Lung (tissue), 12 donors: ENCODE data around the gene PPFIA3. TPM values are rescaled to one million over a fixed set of nuclear protein-coding genes. Genes with fewer than 3 reads are reported as not detected.

ENCODE experiments used
- ATAC-seq: fragments of 200-7000 bp; cut with Tn5 transposase; one replicate; pipeline ENCODE4 v1.9.1; 2020; ENCODE audit warnings: moderate number of reproducible peaks; ENCODE audit not compliant: insufficient read depth, low FRiP score
- DNase-seq, 3 donors: peaks; one replicate each; pipeline ENCODE4 v3.0.0-alpha.2; 2013 to 2017
- H3K27ac ChIP-seq, 2 donors: one replicate each; pipeline ENCODE4 v1.5.1; 2013; ENCODE audit warnings: mild to moderate bottlenecking in 2 of 2, moderate library complexity in 2 of 2, control low read depth in 1 of 2, inconsistent platforms in 1 of 2, low read depth in 1 of 2, low read length in 1 of 2
- H3K27me3 ChIP-seq, 3 donors: one replicate each; pipeline ENCODE4 v1.5.1; 2013; ENCODE audit warnings: low read length in 2 of 3; ENCODE audit not compliant: control insufficient read depth in 3 of 3, insufficient read depth in 3 of 3
- H3K36me3 ChIP-seq, 4 donors: one replicate each; pipeline ENCODE4 v1.5.1; 2013; ENCODE audit warnings: low read length in 4 of 4, mild to moderate bottlenecking in 1 of 4, moderate library complexity in 1 of 4; ENCODE audit not compliant: control insufficient read depth in 4 of 4, insufficient read depth in 4 of 4
- H3K4me1 ChIP-seq, 5 donors: one replicate each; pipeline ENCODE4 v1.5.1; 2013; ENCODE audit warnings: low read length in 5 of 5, mild to moderate bottlenecking in 2 of 5, moderate library complexity in 1 of 5; ENCODE audit not compliant: control insufficient read depth in 5 of 5, insufficient read depth in 5 of 5
- H3K4me3 ChIP-seq: one replicate; pipeline ENCODE4 v1.5.1; 2013; ENCODE audit warnings: mild to moderate bottlenecking, control low read depth, moderate library complexity
- H3K9ac ChIP-seq, 2 donors: one replicate each; pipeline ENCODE4 v1.5.1; 2013; ENCODE audit warnings: low read length in 2 of 2, control low read depth in 1 of 2; ENCODE audit not compliant: insufficient read depth in 1 of 2
- H3K9me3 ChIP-seq, 4 donors: one replicate each; pipeline ENCODE4 v1.5.1; 2013; ENCODE audit warnings: low read length in 3 of 4, mild to moderate bottlenecking in 1 of 4, moderate library complexity in 1 of 4; ENCODE audit not compliant: control insufficient read depth in 4 of 4, insufficient read depth in 3 of 4
- CTCF ChIP-seq: IDR thresholded peaks from 2 replicates; pipeline ENCODE4 v1.5.1; 2012; ENCODE audit warnings: mild to moderate bottlenecking; ENCODE audit errors: control extremely low read depth, extremely low read depth
- WGBS, 2 donors: extraction: QIAGEN DNeasy Blood & Tissue Kit; methylation state at CpG; one replicate each; pipeline ENCODE4 v1.1.7; 2013; 5-methylcytosine and 5-hydroxymethylcytosine counted together
- polyA plus RNA-seq, 2 donors: library from polyadenylated mRNA; stranded (reverse); fragments of 200-250 nt; gene quantifications; one replicate each; pipeline ENCODE4 v1.2.1, GENCODE V29; 2013
- total RNA-seq, 2 donors: library from RNA; depleted of rRNA in 1 of 2; stranded (reverse); fragments of >200 nt in 1 of 2; gene quantifications; one replicate each; pipeline ENCODE4 v1.2.1, GENCODE V29; 2014 to 2021
- donor health status: control.
- donor health status: control.
- donor health status: Bipolar disorder and iron deficiency.
- donor health status: healthy.
- donor health status: DM: yes; HTN: yes; CAD: no.

The PPFIA3 gene
- total and polyA plus RNA-seq, 4 donors, result 3.0 to 10.6 (median 8.6) TPM

- H3K9ac ChIP-seq, result no peak overlapping the region
- DNase-seq, result peak in 1 of 3 donors; percentile 43
- no peaks in the 10 kb centered on the region for H3K36me3 ChIP-seq
- H3K9me3 ChIP-seq, result no peaks in the 10 kb centered on the region
- H3K27ac ChIP-seq, result no peak overlapping the region
- ATAC-seq, result no peak
- peaks cover 0 to 19% (median 4%) of the 10 kb centered on the region in 5 donors for H3K4me1 ChIP-seq
- TF ChIP-seq CTCF, result no peak
- H3K27me3 ChIP-seq, result no peaks in the 10 kb centered on the region
- H3K4me3 ChIP-seq, result no peak overlapping the region
- 24 to 25% methylated on average over 47 to 49 of the region's 49 CpGs for WGBS, 2 donors
Observed at GRCh38 chr19:49132974-49133609, 13.7 kb downstream of the PPFIA3 start.

- H3K4me3 ChIP-seq, result no peak overlapping the region
- TF ChIP-seq CTCF, result no peak
- no peaks in the 10 kb centered on the region for H3K27me3 ChIP-seq
- H3K4me1 ChIP-seq, result peaks cover 0 to 17% (median 4%) of the 10 kb centered on the region in 5 donors
- no peak overlapping the region for H3K27ac ChIP-seq
- 21 to 24% methylated on average over 42 of the region's 42 CpGs for whole genome bisulfite sequencing, 2 donors
- peak; percentile 50 for ATAC-seq
- peak; percentile 84 to 90 (median 88) for DNase-seq
- no peaks in the 10 kb centered on the region for H3K9me3 ChIP-seq
- H3K9ac ChIP-seq, result no peak overlapping the region
- H3K36me3 ChIP-seq, result no peaks in the 10 kb centered on the region
Observed at GRCh38 chr19:49133621-49134454, 14.5 kb downstream of the PPFIA3 start.

- no peak overlapping the region for H3K27ac ChIP-seq
- peaks cover 0 to 17% (median 4%) of the 10 kb centered on the region in 5 donors for H3K4me1 ChIP-seq
- H3K4me3 ChIP-seq, result no peak overlapping the region
- H3K27me3 ChIP-seq, result no peaks in the 10 kb centered on the region
- no peak overlapping the region for H3K9ac ChIP-seq
- DNase-seq (no peak), ATAC-seq (no peak)
- no peaks in the 10 kb centered on the region for H3K9me3 ChIP-seq
- 89 to 91% methylated on average over 5 of the region's 5 CpGs for WGBS, 2 donors
- TF ChIP-seq CTCF, result no peak
- H3K36me3 ChIP-seq, result no peaks in the 10 kb centered on the region
Observed at GRCh38 chr19:49135686-49136085, 16.3 kb downstream of the PPFIA3 start.
